RPMI8226 (cell line): ENCODE results near the gene PRICKLE2.

Source experiments
- DNase-seq: peaks from one replicate; pipeline ENCODE4 v3.0.0-alpha.2; 2015

Gene PRICKLE2, protein sequence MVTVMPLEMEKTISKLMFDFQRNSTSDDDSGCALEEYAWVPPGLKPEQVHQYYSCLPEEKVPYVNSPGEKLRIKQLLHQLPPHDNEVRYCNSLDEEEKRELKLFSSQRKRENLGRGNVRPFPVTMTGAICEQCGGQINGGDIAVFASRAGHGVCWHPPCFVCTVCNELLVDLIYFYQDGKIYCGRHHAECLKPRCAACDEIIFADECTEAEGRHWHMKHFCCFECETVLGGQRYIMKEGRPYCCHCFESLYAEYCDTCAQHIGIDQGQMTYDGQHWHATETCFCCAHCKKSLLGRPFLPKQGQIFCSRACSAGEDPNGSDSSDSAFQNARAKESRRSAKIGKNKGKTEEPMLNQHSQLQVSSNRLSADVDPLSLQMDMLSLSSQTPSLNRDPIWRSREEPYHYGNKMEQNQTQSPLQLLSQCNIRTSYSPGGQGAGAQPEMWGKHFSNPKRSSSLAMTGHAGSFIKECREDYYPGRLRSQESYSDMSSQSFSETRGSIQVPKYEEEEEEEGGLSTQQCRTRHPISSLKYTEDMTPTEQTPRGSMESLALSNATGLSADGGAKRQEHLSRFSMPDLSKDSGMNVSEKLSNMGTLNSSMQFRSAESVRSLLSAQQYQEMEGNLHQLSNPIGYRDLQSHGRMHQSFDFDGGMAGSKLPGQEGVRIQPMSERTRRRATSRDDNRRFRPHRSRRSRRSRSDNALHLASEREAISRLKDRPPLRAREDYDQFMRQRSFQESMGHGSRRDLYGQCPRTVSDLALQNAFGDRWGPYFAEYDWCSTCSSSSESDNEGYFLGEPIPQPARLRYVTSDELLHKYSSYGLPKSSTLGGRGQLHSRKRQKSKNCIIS

GRCh38 chr3:64224826-64225610 lies at the start of gene PRICKLE2:
PRICKLE2 (minus strand) TSS chr3:64225466; CDS start chr3:64198927, 26,539 bp downstream.
- peak; percentile 51 for DNase-seq

DNA sequence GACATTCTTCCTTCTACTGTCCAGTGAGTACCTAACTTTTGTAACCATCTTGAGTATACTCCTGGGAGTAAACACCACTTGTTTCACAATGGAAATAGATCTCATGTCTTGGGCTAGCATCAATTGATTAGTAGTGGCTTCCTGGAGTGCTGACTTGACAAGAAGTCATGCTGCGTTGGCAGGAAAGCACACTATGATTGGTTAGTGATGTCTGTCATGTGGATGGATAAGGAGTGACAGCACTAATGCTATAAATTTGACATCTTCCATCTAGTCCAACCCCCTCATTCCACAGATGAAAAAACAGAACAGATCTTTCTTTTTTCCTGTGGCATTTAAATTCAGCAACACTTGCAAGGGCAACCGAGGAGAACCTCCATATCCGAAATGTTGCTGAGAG lies 47.6 kb upstream of the PRICKLE2 start:
- DNase-seq = no peak

GRCh38 chr3:64272271-64272670 lies 47.0 kb upstream of the PRICKLE2 start:
- DNase-seq = no peak

DNA sequence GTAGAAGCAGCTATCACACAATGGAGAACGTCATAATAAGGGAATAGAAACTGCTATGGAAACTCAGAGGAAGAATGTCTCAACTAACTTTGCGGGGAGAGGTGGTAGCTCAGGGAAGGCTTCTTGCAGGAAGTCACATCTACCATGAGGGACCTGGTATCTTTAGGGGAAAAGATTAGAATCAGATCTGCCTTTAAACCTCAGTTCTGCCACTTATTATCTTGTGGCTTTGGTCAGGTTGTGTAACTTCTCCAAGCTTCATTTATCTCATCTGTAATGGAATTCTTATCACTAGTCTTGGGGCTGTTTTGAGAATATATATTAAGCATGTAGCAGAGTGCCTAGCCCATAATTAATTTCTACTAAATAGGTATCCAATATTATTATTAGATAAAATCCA lies 46.4 kb upstream of the PRICKLE2 start:
- no peak for DNase-seq

GRCh38 chr3:64270866-64271260 lies 45.6 kb upstream of the PRICKLE2 start:
- no peak for DNase-seq

DNA sequence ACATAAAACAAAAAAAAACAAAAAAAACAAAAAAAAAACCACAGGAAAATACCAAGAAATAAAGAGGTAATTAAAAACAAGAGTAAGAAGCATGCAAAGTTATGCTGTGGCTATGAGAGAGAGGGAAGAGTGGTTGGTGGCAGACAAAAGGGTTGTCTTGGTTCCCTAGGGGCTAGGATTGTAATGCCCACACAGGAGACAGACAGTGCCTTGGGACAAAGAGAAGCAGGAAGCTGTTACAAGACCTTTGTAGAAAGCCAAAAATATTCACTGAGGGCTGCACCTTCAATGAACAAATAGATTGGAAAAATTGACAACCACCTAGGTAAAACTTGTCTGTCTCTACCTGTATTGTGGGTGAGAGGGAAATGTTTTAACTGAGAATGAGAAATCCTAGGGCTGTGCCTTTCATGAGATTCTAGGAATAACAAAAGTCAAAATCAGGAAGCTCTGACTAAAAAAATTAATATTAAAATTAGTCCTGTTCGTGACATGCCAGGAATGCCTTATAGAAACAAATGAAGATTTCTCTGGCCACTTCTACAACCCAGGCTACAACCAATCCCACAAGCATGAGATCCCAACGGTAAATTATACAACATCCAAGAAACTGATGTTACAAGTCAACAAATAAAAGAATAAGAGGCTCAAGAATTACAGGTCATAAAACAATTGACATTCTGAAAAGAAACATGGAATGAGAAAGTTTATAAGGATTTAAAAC lies 45.0 kb upstream of the PRICKLE2 start:
- DNase-seq = no peak

DNA sequence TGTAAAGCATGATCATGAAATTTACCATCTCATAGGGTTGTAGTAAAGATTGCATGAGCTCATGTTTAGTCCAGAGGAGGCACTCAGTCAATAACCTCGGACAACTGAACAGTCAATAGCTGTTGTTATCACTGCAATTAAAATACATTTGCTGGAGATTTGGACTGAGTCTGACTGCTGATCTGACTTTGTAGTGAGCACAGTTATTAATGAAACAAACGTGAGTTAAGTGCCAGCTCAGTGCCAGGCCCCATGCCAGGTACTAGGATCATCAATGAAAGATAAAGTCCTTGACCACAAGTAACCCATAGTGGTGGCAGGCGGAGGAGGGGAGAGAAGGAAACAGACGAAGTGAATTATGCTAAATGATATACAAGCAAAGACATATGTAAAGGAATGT lies 43.7 kb upstream of the PRICKLE2 start:
- DNase-seq = no peak

DNA sequence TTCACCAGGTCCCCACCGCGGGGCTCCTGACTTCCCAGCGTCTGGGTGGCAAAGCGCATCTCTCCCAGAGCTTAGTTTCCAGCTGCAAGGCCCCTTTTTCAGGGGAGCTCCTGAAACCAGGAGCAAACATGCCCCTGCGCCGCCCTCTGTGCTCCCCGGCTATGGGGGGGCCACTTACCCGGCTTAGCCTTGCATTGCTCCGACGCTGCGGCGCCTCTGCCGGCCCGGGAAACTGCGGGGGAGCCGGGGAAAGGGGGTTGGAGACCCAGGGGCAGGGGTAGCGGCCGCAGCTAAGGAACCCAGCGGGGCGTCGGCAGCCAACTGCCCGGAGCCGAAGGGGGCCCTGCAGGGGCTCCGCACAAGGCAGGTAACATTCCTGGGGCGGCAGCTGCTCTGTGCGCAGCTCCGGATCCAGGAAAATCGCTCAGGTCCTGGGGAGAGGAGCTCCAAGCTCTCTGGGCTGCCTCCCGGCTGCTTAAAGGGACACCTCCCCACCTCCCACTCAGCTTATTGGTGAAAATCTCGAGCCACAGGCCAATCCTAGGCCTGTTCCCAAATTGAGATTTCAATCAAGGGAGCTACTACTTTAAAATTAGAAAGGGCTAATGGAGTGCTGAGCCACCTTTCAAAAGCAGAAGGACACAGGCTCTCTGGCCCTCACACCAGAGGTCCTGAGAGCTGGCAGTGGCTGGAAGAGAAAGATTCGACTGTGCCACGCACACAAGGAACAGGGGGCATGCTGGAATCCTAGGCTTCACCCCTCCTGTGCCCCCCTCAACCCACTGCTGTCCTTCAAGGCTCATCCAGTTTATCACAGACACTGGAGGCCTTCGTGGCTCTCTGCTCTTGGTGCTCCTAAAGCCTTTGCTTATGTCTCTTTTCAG lies 42.7 kb upstream of the PRICKLE2 start:
- DNase-seq = no peak

DNA sequence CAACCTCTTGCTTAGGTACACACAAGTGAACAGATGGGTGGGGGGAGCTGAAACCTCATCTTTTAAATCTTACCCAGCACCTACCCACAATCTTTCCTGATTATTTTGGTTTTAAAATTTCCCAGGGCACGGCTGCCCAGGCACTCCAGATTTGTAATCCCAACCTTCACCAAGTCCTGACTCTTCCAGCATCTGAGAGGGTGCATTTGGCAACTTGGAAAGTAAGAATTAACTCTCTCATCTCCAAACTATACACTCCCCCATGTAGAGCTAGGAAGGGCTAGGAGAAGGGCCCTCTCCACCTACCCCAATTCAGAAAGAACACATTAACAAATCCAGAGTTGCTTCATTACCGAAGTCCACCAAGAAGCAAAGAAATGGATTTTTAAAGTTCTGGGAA lies 41.7 kb upstream of the PRICKLE2 start:
- no peak for DNase-seq

DNA sequence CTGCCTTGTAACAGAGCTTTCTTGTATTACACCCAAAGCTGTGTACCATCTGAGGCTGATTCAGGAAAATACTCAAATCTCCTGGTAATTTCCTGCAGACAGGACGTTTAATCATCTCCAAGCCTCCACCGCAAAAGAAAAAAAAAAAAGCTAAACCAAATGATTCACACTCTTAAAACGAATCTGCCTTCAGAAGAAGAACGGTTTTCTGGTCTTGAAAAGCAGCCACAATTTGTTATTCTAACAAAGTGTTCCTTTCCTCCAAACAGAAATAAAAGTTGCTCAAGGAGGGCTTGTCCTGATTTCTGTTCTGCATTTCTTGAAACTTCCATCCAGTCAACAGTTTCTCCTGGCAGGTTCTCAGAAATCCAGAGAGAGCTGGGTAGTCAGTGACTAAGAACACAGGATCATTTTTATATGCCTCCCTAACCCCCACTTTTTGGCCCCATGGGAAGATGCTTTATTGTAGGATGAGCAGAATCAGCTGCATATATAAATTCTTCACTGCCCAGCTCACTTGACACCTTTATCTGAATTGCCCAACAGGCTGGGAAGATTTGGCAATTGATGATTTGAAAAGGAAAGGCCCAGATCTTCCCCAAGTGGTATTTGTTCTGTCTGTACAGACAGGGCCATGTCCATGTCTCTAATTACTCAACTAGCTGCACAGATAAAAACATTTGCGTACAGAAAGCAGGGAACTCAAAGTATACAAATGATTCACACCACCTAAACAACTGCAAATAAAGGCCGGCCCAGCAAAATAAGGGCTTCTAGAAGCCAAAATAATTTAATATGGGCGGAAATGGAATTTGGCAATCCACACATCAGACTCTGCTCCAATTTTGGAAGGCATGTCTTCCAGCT lies 41.0 kb upstream of the PRICKLE2 start:
- no peak for DNase-seq

- DNase-seq = no peak
Measured at GRCh38 chr3:64265646-64266045, 40.4 kb upstream of the PRICKLE2 start.

GRCh38 chr3:64264501-64265109 lies 39.3 kb upstream of the PRICKLE2 start:
- DNase-seq = no peak

DNA sequence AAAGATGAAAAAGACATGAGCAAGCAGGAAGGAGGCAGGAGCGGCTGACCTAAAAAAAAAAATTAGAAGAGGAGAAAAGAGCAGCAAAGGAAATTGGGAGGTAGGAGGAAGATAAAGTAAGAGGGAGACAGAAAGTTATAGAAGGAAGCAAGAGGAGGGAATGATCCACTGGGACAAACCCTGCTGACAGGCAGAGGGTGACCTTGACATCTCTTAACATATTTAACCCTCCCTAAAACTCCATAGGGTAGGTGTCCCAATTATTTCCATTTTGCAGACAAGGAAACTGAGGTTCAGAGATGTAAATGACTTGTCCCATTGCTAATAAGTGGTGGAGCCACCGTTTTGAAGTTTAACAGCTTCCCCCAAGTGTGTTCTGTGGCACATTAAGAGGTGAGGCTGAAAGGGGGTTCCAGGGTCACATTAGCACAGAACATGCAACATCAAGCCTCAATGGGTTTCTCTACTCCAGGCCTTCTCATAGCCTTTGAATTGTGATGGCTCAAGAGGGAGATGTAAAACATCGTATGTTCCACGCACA lies 37.4 kb upstream of the PRICKLE2 start:
- DNase-seq = no peak

GRCh38 chr3:64260431-64260830 lies 35.2 kb upstream of the PRICKLE2 start:
- no peak for DNase-seq

DNA sequence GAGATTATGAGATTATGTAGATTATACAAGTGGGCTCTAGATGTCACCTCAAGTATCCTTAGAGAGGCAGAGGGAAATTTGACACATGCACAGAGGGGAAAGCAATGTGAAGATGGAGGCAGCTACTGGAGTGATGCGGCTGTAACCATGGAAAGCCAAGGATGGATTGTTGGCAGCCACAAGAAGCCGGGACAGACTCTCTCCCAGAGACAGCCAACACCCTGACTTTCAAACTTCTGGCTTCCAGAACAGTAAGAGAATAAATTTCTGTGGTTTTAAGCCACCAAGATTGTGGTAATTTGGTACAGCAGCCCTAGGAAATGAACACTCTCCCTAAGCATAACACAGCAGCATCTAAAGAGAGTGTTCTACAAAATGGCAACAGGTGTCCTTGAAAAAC lies 34.4 kb upstream of the PRICKLE2 start:
- DNase-seq = no peak

- no peak for DNase-seq
Measured at GRCh38 chr3:64257100-64257755, 32.0 kb upstream of the PRICKLE2 start.

- no peak for DNase-seq
Measured at GRCh38 chr3:64255741-64256340, 30.6 kb upstream of the PRICKLE2 start.

DNA sequence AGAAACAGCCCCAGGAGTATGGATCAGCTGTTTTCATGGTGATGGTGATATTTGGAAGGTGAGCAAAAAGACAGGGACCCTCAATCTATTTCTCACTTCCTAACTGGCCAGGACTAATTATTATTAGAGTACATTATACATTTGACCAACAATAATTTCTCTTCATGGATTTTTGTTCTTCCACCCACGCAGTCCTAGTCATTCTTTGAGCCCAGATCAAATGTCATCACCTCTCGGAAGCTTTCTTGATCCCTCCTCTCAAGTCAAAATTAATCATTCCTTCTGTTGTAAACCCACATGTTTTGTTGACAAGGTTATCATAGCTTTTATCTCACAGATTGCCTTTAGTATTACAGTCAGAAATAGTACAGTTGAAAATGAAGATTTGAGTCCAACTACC lies 29.2 kb upstream of the PRICKLE2 start:
- no peak for DNase-seq

DNA sequence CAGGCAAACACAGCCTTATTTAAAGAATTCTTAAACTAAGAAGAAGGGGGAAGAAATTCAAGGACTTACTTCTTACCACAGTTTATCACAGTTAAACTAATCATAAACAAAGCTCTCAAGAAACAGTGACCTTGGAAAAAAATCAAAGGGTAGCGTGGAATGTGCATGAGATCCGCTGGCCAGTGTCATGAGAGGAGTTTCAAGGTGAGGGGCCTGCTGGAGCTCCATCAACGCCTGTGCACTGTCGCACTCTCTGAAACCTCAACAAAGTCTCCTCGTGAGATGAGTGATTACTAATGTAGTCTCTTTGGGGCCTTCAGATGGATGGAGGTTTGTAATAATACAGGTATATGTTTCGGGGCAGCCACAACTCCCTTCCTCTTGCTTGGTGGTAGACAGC lies 28.4 kb upstream of the PRICKLE2 start:
- no peak for DNase-seq
